ENCODE measurements around the gene COPS8. TPM values are rescaled to one million over a fixed set of nuclear protein-coding genes. Genes with fewer than 3 reads are reported as not detected.

COPS8 gene
- total and polyA plus RNA-seq, 2 donors (not counting 3 experiments of a cell fraction or from before 2014, with no cell fraction given): 73.6 to 80.7 TPM

- Histone ChIP-seq H3K79me2 (ENCODE audit: control insufficient read depth, insufficient read depth, low read length) (peaks cover 22% of the 10 kb centered on the region), H3K4me2 (ENCODE audit: insufficient read depth, low read length) (no peak overlapping the region), H3K27ac (ENCODE audit: insufficient read depth, low read depth, low read length) (no peak overlapping the region), H3K9ac (replicated peaks; ENCODE audit: extremely low read depth, insufficient read depth, low read length) (no peak overlapping the region), H2AFZ (ENCODE audit: low read depth, low read length) (no peak overlapping the region), H3K9me3 (replicated peaks; ENCODE audit: control insufficient read depth, insufficient read depth, low read length) (no peaks in the 10 kb centered on the region), H4K20me1 (replicated peaks; ENCODE audit: control insufficient read depth, extremely low read depth, insufficient read depth, low read length) (no peaks in the 10 kb centered on the region), H3K4me1 (ENCODE audit: control insufficient read depth, extremely low read depth, insufficient read depth, low read length) (peaks cover 16% of the 10 kb centered on the region), H3K27me3 (ENCODE audit: control insufficient read depth in 2 of 2, insufficient read depth in 2 of 2, low read length in 2 of 2) (no peaks in the 10 kb centered on the region), H3K4me3 (replicated peaks in 1 of 3; ENCODE audit: insufficient read depth in 1 of 3, low read depth in 1 of 3, low read length in 3 of 3) (no peak overlapping the region), H3K36me3 (ENCODE audit: control insufficient read depth in 2 of 2, extremely low read depth in 1 of 2, insufficient read depth in 2 of 2, low read length in 2 of 2) (no peaks in the 10 kb centered on the region), H3K9me1 (replicated peaks; ENCODE audit: control insufficient read depth, extremely low read depth, insufficient read depth, low read length) (no peaks in the 10 kb centered on the region)
- FAIRE-seq (no peak), DNase-seq (ENCODE audit: low read depth, low spot score) (no peak)
- CTCF ChIA-PET: interaction anchor here (6.0 kb wide), 1 partner anchor 9 kb away, joined by 33 read pairs; no protein-coding TSS in a partner anchor
- TF ChIP-seq FOS (IDR thresholded peaks at IDR 0.05; ENCODE audit: borderline replicate concordance, insufficient read depth, low read length): no peak
- no peak for TF ChIP-seq POLR2AphosphoS5 (IDR thresholded peaks at IDR 0.05; ENCODE audit: insufficient read depth, low read depth, low read length)
- TF ChIP-seq POLR2A (IDR thresholded peaks at IDR 0.05; ENCODE audit: low read depth, low read length): no peak
- TF ChIP-seq EZH2 (IDR thresholded peaks at IDR 0.05; ENCODE audit: borderline replicate concordance, low read depth, low read length, severe bottlenecking): no peak
- no peak for TF ChIP-seq MYC (IDR thresholded peaks at IDR 0.05; ENCODE audit: low read depth, low read length)
- no peak for TF ChIP-seq CTCF (IDR thresholded peaks at IDR 0.05; ENCODE audit: extremely low read depth in 1 of 2, insufficient read depth in 1 of 2, low read depth in 1 of 2, low read length in 2 of 2)
- no peak for TF ChIP-seq GATA2 (IDR thresholded peaks at IDR 0.05; ENCODE audit: insufficient read depth, insufficient read length, low read depth, low read length)
- TF ChIP-seq JUN (IDR thresholded peaks at IDR 0.05; ENCODE audit: borderline replicate concordance, insufficient read depth, insufficient read length, low read depth): no peak
- no peak for TF ChIP-seq MAX (IDR thresholded peaks at IDR 0.05; ENCODE audit: insufficient read depth, insufficient read length)
- POLR2A ChIA-PET: no interaction called here
- intact Hi-C loops (cut with micrococcal nuclease) (no loop called here), dilution Hi-C loops (cut with MboI; ENCODE audit: extremely low pct_ligation_motif_present, low sequenced_read_pairs) (no loop called here)
- no TSS peak for BruUV-seq (replicated peaks)
Measured at GRCh38 chr2:237083026-237083425, 2.7 kb upstream of the COPS8 start.
